Neuronal stem cell (in vitro differentiated cells): ENCODE results near the gene MTHFD1L.

ENCODE experiments used
- DNase-seq: peaks from one replicate; pipeline ENCODE4 v3.0.0-alpha.2; 2013; ENCODE audit warnings: low spot score
- H2AFZ ChIP-seq: one replicate; pipeline ENCODE4 v1.6.1; 2013; ENCODE audit warnings: mild to moderate bottlenecking, low read length, inconsistent platforms
- H2AK5ac ChIP-seq: 2 replicates; pipeline ENCODE4 v1.6.1; 2013; ENCODE audit warnings: low read depth, mild to moderate bottlenecking, inconsistent platforms, low read length, moderate library complexity, mixed read lengths
- H2BK120ac ChIP-seq: 2 replicates; pipeline ENCODE4 v1.6.1; 2013; ENCODE audit warnings: low read depth, mild to moderate bottlenecking, inconsistent platforms, low read length, moderate library complexity, mixed read lengths
- H2BK12ac ChIP-seq: one replicate; pipeline ENCODE4 v1.6.1; 2013; ENCODE audit warnings: low read length, inconsistent platforms
- H2BK15ac ChIP-seq: 2 replicates; pipeline ENCODE4 v1.6.1; 2013; ENCODE audit warnings: mild to moderate bottlenecking, low read length, inconsistent platforms, mixed read lengths
- H2BK5ac ChIP-seq: one replicate; pipeline ENCODE4 v1.6.1; 2013; ENCODE audit warnings: inconsistent platforms, mild to moderate bottlenecking, low read length, moderate library complexity
- H3K14ac ChIP-seq: one replicate; pipeline ENCODE4 v1.6.1; 2013; ENCODE audit warnings: low read length, inconsistent platforms
- H3K18ac ChIP-seq: 2 replicates; pipeline ENCODE4 v1.6.1; 2013; ENCODE audit warnings: low read length, inconsistent platforms
- H3K23ac ChIP-seq: 2 replicates; pipeline ENCODE4 v1.6.1; 2013; ENCODE audit warnings: low read depth, mild to moderate bottlenecking, mixed read lengths, low read length, inconsistent platforms; ENCODE audit not compliant: poor library complexity
- H3K27ac ChIP-seq: replicated peaks from 3 replicates; pipeline ENCODE4 v1.5.1; 2013; ENCODE audit warnings: low read length, inconsistent platforms
- H3K27me3 ChIP-seq, 3 experiments: 2 replicates each; pipeline ENCODE4 v1.6.1; 2013; ENCODE audit warnings: low read length in 3 of 3, mild to moderate bottlenecking in 2 of 3, inconsistent platforms in 1 of 3, low read depth in 1 of 3, mixed read lengths in 1 of 3, moderate library complexity in 1 of 3; ENCODE audit not compliant: control insufficient read depth in 3 of 3, insufficient read depth in 3 of 3
- H3K36me3 ChIP-seq, 2 donors: replicated peaks in 1 of 2; 2 replicates each; pipeline ENCODE4 v1.6.1; 2013; ENCODE audit warnings: low read length in 2 of 2; ENCODE audit not compliant: control insufficient read depth in 2 of 2, insufficient read depth in 2 of 2
- H3K4ac ChIP-seq: 2 replicates; pipeline ENCODE4 v1.6.1; 2013; ENCODE audit warnings: inconsistent platforms, mild to moderate bottlenecking, low read length, moderate library complexity
- H3K4me1 ChIP-seq, 2 donors: 1 replicate in 1 of 2; 2 replicates in 1 of 2; pipeline ENCODE4 v1.6.1; 2013; ENCODE audit warnings: low read length in 2 of 2, low read depth in 1 of 2; ENCODE audit not compliant: control insufficient read depth in 2 of 2, insufficient read depth in 1 of 2
- H3K4me2 ChIP-seq: one replicate; pipeline ENCODE4 v1.6.1; 2013; ENCODE audit warnings: mild to moderate bottlenecking, low read length, inconsistent platforms; ENCODE audit not compliant: insufficient read depth, poor library complexity, severe bottlenecking
- H3K4me3 ChIP-seq, 2 donors: 2 replicates each; pipeline ENCODE4 v1.5.1; 2013; ENCODE audit warnings: low read length in 2 of 2, mild to moderate bottlenecking in 2 of 2, inconsistent platforms in 1 of 2, moderate library complexity in 1 of 2
- H3K79me1 ChIP-seq: one replicate; pipeline ENCODE4 v1.6.1; 2013; ENCODE audit warnings: low read depth, mild to moderate bottlenecking, inconsistent platforms, low read length, moderate library complexity
- H3K9ac ChIP-seq: one replicate; pipeline ENCODE4 v1.6.1; 2013; ENCODE audit warnings: mild to moderate bottlenecking, low read depth, low read length, inconsistent platforms; ENCODE audit not compliant: poor library complexity
- H3K9me3 ChIP-seq, 2 donors: replicated peaks in 1 of 2; 2 replicates each; pipeline versions ENCODE3 to v1.6.1; 2013; ENCODE audit warnings: low read length in 2 of 2, mild to moderate bottlenecking in 2 of 2, inconsistent platforms in 1 of 2, low read depth in 1 of 2, mixed read lengths in 1 of 2, moderate library complexity in 1 of 2; ENCODE audit not compliant: control insufficient read depth in 2 of 2, insufficient read depth in 1 of 2
- H4K8ac ChIP-seq: one replicate; pipeline ENCODE4 v1.6.1; 2013; ENCODE audit warnings: low read depth, mild to moderate bottlenecking, inconsistent platforms, low read length, moderate library complexity
- H4K91ac ChIP-seq: one replicate; pipeline ENCODE4 v1.6.1; 2013; ENCODE audit warnings: low read length, low read depth, mild to moderate bottlenecking, inconsistent platforms; ENCODE audit not compliant: poor library complexity
- WGBS, 2 donors: extraction: QIAGEN DNeasy Blood & Tissue Kit; methylation state at CpG; one replicate each; pipeline ENCODE4 v1.1.7; 2013; ENCODE audit warnings: missing lambda C conversion rate in 2 of 2, mixed read lengths in 1 of 2; ENCODE audit not compliant: insufficient read length in 2 of 2, insufficient replicate concordance in 1 of 2; ENCODE audit errors: extremely low coverage in 2 of 2; 5-methylcytosine and 5-hydroxymethylcytosine counted together

Gene MTHFD1L

GRCh38 chr6:150953851-150954250 lies 88.3 kb downstream of the MTHFD1L start:
- H3K36me3 ChIP-seq: peaks cover 23 to 87% of the 10 kb centered on the region in 2 donors

GRCh38 chr6:150959166-150959565 lies 93.7 kb downstream of the MTHFD1L start:
- Histone ChIP-seq H3K36me3 (peaks cover 8 to 85% of the 10 kb centered on the region in 2 donors), H2BK12ac (no peak overlapping the region), H3K4me1 (no peaks in the 10 kb centered on the region), H3K4ac (no peak overlapping the region), H3K4me2 (no peak overlapping the region), H2AK5ac (no peak overlapping the region), H3K27ac (no peak overlapping the region), H3K9ac (no peak overlapping the region), H2BK120ac (no peak overlapping the region), H3K27me3 (peaks cover 0 to 2% (median 0%) of the 10 kb centered on the region in 3 experiments), H3K14ac (no peak overlapping the region), H3K9me3 (no peaks in the 10 kb centered on the region), H2BK5ac (no peak overlapping the region), H4K8ac (no peak overlapping the region), H2BK15ac (no peak overlapping the region), H3K79me1 (no peaks in the 10 kb centered on the region), H4K91ac (no peak overlapping the region), H3K4me3 (no peak overlapping the region), H2AFZ (no peak overlapping the region), H3K18ac (no peak overlapping the region), H3K23ac (no peak overlapping the region)
- no peak for DNase-seq
- no CpG with 5 or more reads among the region's 4 CpGs for WGBS, 2 donors

More at GRCh38 chr6:150953851-150954250, 88.3 kb downstream of the MTHFD1L start:
- H3K79me1 ChIP-seq: no peaks in the 10 kb centered on the region
- H2BK15ac ChIP-seq: no peak overlapping the region
- peaks cover 0 to 4% of the 10 kb centered on the region in 2 donors for H3K4me1 ChIP-seq
- no peak for DNase-seq
- no peak overlapping the region for H2AFZ ChIP-seq
- no peak overlapping the region for H2BK120ac ChIP-seq
- H3K27me3 ChIP-seq: peaks cover 0 to 2% (median 0%) of the 10 kb centered on the region in 3 experiments
- no peak overlapping the region for H4K91ac ChIP-seq
- H3K9ac ChIP-seq: no peak overlapping the region
- H4K8ac ChIP-seq: no peak overlapping the region
- no peak overlapping the region for H3K4me2 ChIP-seq
- WGBS, 2 donors: no CpG with 5 or more reads among the region's 5 CpGs
- no peak overlapping the region for H2BK5ac ChIP-seq
- H3K14ac ChIP-seq: no peak overlapping the region
- H2BK12ac ChIP-seq: no peak overlapping the region
- no peak overlapping the region for H3K27ac ChIP-seq
- H3K9me3 ChIP-seq: no peaks in the 10 kb centered on the region
- H3K23ac ChIP-seq: no peak overlapping the region
- no peak overlapping the region for H3K18ac ChIP-seq
- H3K4ac ChIP-seq: no peak overlapping the region
- no peak overlapping the region for H2AK5ac ChIP-seq
- H3K4me3 ChIP-seq: no peak overlapping the region

- no peak for DNase-seq
- no peak overlapping the region for H2BK15ac ChIP-seq
- no peak overlapping the region for H3K18ac ChIP-seq
- H3K4me1 ChIP-seq: no peaks in the 10 kb centered on the region
- H3K9ac ChIP-seq: no peak overlapping the region
- H2BK12ac ChIP-seq: no peak overlapping the region
- H2BK120ac ChIP-seq: no peak overlapping the region
- H3K27ac ChIP-seq: no peak overlapping the region
- H3K4me2 ChIP-seq: no peak overlapping the region
- H3K23ac ChIP-seq: no peak overlapping the region
- H3K4me3 ChIP-seq: no peak overlapping the region
- H4K91ac ChIP-seq: no peak overlapping the region
- H3K14ac ChIP-seq: no peak overlapping the region
- H4K8ac ChIP-seq: no peak overlapping the region
- no peaks in the 10 kb centered on the region for H3K79me1 ChIP-seq
- no peak overlapping the region for H2AFZ ChIP-seq
- no peak overlapping the region for H3K4ac ChIP-seq
- WGBS, 2 donors: no CpG with 5 or more reads among the region's 2 CpGs
- no peaks in the 10 kb centered on the region for H3K9me3 ChIP-seq
- H3K36me3 ChIP-seq: peaks cover 3 to 87% of the 10 kb centered on the region in 2 donors
- H3K27me3 ChIP-seq: no peaks in the 10 kb centered on the region
- H2AK5ac ChIP-seq: no peak overlapping the region
- no peak overlapping the region for H2BK5ac ChIP-seq
Observed at GRCh38 chr6:150962436-150962835, 96.9 kb downstream of the MTHFD1L start.

GRCh38 chr6:150964765-150965164 lies 99.3 kb downstream of the MTHFD1L start:
- Histone ChIP-seq H3K4ac (no peak overlapping the region), H2BK120ac (no peak overlapping the region), H3K14ac (no peak overlapping the region), H3K4me3 (no peak overlapping the region), H3K27me3 (no peaks in the 10 kb centered on the region), H3K4me2 (no peak overlapping the region), H2AK5ac (no peak overlapping the region), H3K36me3 (peaks cover 9 to 73% of the 10 kb centered on the region in 2 donors), H2BK15ac (no peak overlapping the region), H3K27ac (no peak overlapping the region), H2AFZ (no peak overlapping the region), H2BK5ac (no peak overlapping the region), H3K4me1 (no peaks in the 10 kb centered on the region), H2BK12ac (no peak overlapping the region), H4K91ac (no peak overlapping the region), H3K23ac (no peak overlapping the region), H3K9ac (no peak overlapping the region), H3K18ac (no peak overlapping the region), H3K9me3 (no peaks in the 10 kb centered on the region), H3K79me1 (no peaks in the 10 kb centered on the region), H4K8ac (no peak overlapping the region)
- WGBS, 2 donors: no CpG with 5 or more reads among the region's 2 CpGs
- no peak for DNase-seq
